HCT116 (cell line): ENCODE results near the gene NRROS.

Source experiments
- CEBPB ChIP-seq: IDR thresholded peaks from 2 replicates; pipeline ENCODE4 v1.6.1; 2012; ENCODE audit warnings: low read depth
- ELF1 ChIP-seq: IDR thresholded peaks from 2 replicates; pipeline ENCODE4 v1.6.1; 2012; ENCODE audit warnings: low read depth, borderline replicate concordance
- EZH2 ChIP-seq: fragments of 200-600 bp; sonication (generic); IDR thresholded peaks from 2 replicates; pipeline ENCODE4 v1.6.1; 2017; ENCODE audit warnings: antibody characterized with exemption, mixed run types
- FOSL1 ChIP-seq: IDR thresholded peaks from 2 replicates; pipeline ENCODE4 v1.6.1; 2012; ENCODE audit warnings: low read depth
- POLR2A ChIP-seq: IDR thresholded peaks from 2 replicates; pipeline ENCODE4 v1.7.0; 2011; ENCODE audit warnings: borderline replicate concordance; ENCODE audit not compliant: insufficient read depth, insufficient read length; ENCODE audit errors: extremely low read depth
- POLR2AphosphoS5 ChIP-seq: IDR thresholded peaks from 2 replicates; pipeline ENCODE4 v1.6.1; 2011; ENCODE audit warnings: mild to moderate bottlenecking, low read depth, low read length, moderate library complexity
- RAD21 ChIP-seq: IDR thresholded peaks from 2 replicates; pipeline ENCODE4 v1.6.1; 2012; ENCODE audit warnings: low read depth, mild to moderate bottlenecking
- SP1 ChIP-seq: IDR thresholded peaks from 2 replicates; pipeline ENCODE4 v1.6.1; 2012; ENCODE audit warnings: low read depth
- YY1 ChIP-seq: IDR thresholded peaks from 2 replicates; pipeline ENCODE4 v1.6.1; 2011; ENCODE audit warnings: low read length, low read depth, moderate library complexity, mild to moderate bottlenecking; ENCODE audit not compliant: insufficient replicate concordance; ENCODE audit errors: extremely low read depth
- ZFX ChIP-seq: fragments of 450-650 bp; IDR thresholded peaks from 2 replicates; pipeline ENCODE4 v1.6.1; 2017
- TF ChIP-seq, protein P1 (sequence below): IDR thresholded peaks from 2 replicates; pipeline ENCODE4 v1.6.1; 2012
- TF ChIP-seq, protein P2 (sequence below), 3 experiments: fragments of 200-600 bp in 1 of 3; sonication (generic) in 1 of 3; IDR thresholded peaks in 2 of 3; conservative IDR thresholded peaks in 1 of 3; 2 replicates each; pipeline ENCODE4 v1.5.1; 2012 to 2017; ENCODE audit warnings: low read depth in 2 of 3, low read length in 2 of 3, antibody characterized with exemption in 1 of 3, borderline replicate concordance in 1 of 3, control low read depth in 1 of 3, mild to moderate bottlenecking in 1 of 3, mixed read lengths in 1 of 3, mixed run types in 1 of 3, moderate library complexity in 1 of 3; ENCODE audit not compliant: insufficient read depth in 1 of 3
- TF ChIP-seq, protein P3 (sequence below): IDR thresholded peaks from 2 replicates; pipeline ENCODE4 v1.6.1; 2012; ENCODE audit warnings: low read depth

DNA sequence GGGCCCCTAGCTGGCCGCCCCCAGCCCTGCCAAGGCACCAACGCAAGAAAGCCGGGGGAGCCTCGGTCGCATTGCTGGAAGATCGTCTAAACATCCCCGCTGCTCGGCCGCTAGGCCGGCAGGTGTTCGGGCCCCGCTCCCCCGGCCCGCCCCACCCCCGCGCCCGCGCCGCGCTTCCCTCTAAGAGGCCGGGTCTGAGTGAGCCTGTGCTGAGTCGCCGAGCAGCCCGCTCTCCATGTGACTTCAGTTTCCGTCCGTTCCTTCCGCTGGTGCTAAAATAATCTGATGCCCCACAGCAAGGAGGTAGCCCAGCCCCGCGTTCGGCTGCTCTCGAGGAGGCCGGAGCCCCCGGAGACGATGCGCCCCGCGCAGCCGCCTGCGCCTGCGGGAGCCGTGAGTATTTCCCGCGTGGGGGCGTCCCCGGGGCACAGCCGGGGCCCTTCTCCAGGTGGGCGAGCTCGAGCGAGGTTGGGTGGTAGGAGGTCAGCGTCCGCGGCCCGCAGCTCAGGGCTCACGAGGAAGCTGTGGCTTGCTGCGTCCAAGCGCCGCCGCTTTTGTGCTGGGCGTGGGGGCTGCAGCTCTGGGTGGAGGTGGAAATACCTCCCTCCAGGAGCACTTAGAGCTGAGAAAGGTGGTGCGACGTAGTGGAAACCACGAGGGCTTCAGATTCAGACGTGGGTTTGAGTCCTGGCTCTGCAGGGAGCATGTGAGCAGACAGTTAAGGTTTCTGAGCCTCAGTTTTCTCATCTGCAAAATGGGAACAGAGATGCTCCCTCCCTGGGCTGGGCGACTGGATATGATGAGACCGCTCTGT lies at the start of gene NRROS:
- TF ChIP-seq ZFX (no peak), CEBPB (no peak), EZH2 (no peak), POLR2A (no peak), ELF1 (no peak), RAD21 (no peak), YY1 (no peak), FOSL1 (no peak), POLR2AphosphoS5 (no peak), SP1 (no peak)
- TF ChIP-seq, protein P1, sequence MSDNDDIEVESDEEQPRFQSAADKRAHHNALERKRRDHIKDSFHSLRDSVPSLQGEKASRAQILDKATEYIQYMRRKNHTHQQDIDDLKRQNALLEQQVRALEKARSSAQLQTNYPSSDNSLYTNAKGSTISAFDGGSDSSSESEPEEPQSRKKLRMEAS, result no peak
- TF ChIP-seq, protein P2, sequence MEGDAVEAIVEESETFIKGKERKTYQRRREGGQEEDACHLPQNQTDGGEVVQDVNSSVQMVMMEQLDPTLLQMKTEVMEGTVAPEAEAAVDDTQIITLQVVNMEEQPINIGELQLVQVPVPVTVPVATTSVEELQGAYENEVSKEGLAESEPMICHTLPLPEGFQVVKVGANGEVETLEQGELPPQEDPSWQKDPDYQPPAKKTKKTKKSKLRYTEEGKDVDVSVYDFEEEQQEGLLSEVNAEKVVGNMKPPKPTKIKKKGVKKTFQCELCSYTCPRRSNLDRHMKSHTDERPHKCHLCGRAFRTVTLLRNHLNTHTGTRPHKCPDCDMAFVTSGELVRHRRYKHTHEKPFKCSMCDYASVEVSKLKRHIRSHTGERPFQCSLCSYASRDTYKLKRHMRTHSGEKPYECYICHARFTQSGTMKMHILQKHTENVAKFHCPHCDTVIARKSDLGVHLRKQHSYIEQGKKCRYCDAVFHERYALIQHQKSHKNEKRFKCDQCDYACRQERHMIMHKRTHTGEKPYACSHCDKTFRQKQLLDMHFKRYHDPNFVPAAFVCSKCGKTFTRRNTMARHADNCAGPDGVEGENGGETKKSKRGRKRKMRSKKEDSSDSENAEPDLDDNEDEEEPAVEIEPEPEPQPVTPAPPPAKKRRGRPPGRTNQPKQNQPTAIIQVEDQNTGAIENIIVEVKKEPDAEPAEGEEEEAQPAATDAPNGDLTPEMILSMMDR (IDR thresholded peaks at IDR 0.05 in 2 of 3, conservative IDR thresholded peaks at IDR 0.05 in 1 of 3; ENCODE audit: borderline replicate concordance in 1 of 3, insufficient read depth in 1 of 3, low read depth in 2 of 3, low read length in 2 of 3), result no peak
- TF ChIP-seq, protein P3, sequence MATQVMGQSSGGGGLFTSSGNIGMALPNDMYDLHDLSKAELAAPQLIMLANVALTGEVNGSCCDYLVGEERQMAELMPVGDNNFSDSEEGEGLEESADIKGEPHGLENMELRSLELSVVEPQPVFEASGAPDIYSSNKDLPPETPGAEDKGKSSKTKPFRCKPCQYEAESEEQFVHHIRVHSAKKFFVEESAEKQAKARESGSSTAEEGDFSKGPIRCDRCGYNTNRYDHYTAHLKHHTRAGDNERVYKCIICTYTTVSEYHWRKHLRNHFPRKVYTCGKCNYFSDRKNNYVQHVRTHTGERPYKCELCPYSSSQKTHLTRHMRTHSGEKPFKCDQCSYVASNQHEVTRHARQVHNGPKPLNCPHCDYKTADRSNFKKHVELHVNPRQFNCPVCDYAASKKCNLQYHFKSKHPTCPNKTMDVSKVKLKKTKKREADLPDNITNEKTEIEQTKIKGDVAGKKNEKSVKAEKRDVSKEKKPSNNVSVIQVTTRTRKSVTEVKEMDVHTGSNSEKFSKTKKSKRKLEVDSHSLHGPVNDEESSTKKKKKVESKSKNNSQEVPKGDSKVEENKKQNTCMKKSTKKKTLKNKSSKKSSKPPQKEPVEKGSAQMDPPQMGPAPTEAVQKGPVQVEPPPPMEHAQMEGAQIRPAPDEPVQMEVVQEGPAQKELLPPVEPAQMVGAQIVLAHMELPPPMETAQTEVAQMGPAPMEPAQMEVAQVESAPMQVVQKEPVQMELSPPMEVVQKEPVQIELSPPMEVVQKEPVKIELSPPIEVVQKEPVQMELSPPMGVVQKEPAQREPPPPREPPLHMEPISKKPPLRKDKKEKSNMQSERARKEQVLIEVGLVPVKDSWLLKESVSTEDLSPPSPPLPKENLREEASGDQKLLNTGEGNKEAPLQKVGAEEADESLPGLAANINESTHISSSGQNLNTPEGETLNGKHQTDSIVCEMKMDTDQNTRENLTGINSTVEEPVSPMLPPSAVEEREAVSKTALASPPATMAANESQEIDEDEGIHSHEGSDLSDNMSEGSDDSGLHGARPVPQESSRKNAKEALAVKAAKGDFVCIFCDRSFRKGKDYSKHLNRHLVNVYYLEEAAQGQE, result no peak
